Measurements from ENCODE around the gene KCNIP1. TPM values are rescaled to one million over a fixed set of nuclear protein-coding genes. Genes with fewer than 3 reads are reported as not detected.

The KCNIP1 gene
- total and polyA plus RNA-seq, 11 donors, result 0.52 to 1.3 (median 1.2) TPM; not detected in 8

DNA sequence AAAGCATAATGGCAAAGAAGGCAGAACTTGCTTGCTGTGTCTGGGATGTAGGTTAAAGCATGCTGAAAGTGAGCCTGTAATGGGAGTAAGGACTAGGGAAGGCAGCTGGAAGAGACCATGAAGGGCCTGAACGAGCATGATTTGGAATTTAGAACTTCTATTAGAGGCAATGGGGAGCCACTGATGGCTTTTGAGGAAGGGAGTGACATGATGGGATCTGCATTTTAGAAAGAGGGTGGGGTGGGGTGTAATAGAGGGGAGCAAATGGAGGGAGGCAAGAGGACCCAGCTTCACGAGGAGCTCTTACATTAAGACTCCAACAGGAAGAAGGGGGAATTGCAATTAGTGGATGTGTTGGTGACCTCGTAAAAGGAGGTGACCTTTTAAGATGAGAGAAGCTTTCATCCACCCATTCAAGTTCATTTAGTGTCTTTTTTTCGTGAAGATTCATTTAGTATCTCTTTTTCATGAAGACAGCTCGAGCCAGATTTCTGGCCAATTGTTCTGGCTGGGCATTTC lies 266.1 kb downstream of the KCNIP1 start:
- H3K4me3 ChIP-seq, result no peak overlapping the region
- H3K27ac ChIP-seq, result no peak overlapping the region
- intact Hi-C loops (cut with DNase I), result no loop called here
- H3K9me3 ChIP-seq, result no peaks in the 10 kb centered on the region
- H3K36me3 ChIP-seq, result no peaks in the 10 kb centered on the region
- TF ChIP-seq, protein P1, sequence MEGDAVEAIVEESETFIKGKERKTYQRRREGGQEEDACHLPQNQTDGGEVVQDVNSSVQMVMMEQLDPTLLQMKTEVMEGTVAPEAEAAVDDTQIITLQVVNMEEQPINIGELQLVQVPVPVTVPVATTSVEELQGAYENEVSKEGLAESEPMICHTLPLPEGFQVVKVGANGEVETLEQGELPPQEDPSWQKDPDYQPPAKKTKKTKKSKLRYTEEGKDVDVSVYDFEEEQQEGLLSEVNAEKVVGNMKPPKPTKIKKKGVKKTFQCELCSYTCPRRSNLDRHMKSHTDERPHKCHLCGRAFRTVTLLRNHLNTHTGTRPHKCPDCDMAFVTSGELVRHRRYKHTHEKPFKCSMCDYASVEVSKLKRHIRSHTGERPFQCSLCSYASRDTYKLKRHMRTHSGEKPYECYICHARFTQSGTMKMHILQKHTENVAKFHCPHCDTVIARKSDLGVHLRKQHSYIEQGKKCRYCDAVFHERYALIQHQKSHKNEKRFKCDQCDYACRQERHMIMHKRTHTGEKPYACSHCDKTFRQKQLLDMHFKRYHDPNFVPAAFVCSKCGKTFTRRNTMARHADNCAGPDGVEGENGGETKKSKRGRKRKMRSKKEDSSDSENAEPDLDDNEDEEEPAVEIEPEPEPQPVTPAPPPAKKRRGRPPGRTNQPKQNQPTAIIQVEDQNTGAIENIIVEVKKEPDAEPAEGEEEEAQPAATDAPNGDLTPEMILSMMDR (IDR thresholded peaks at IDR 0.05), result no peak
- TF ChIP-seq POLR2A (IDR thresholded peaks at IDR 0.05), result no peak
- DNase-seq (no peak), ATAC-seq (no peak)
- H3K27me3 ChIP-seq, result no peaks in the 10 kb centered on the region
- no peaks in the 10 kb centered on the region for H3K4me1 ChIP-seq
- 88 to 90% (median 89%) methylated on average over 5 of the region's 5 CpGs for WGBS, 4 donors

DNA sequence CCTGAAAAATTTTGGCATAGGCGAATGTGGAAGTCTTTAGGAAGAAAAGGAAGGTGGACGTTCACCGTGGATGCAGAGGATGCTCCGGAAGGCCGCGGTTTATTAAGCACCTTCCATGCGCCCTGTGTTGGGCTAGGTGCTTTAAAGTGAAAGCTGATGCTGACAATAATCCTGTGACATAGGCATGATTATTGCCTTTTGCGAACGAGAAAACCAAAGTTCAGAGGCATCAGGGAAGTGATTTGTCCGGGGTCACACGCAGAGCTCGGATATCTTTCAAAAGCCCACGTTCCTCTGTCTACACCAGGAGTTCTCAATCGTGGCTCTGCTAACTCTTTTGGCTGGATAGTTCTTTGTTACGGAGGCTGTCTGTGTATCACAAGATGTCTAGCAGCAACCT lies 267.7 kb downstream of the KCNIP1 start:
- TF ChIP-seq POLR2A (IDR thresholded peaks at IDR 0.05), result no peak
- TF ChIP-seq, protein P1 (IDR thresholded peaks at IDR 0.05), result no peak
- Histone ChIP-seq H3K4me3 (no peak overlapping the region), H3K36me3 (no peaks in the 10 kb centered on the region), H3K27me3 (no peaks in the 10 kb centered on the region), H3K9me3 (no peaks in the 10 kb centered on the region), H3K4me1 (no peaks in the 10 kb centered on the region), H3K27ac (no peak overlapping the region)
- ATAC-seq, result no peak
- intact Hi-C loops (cut with DNase I), result no loop called here
- DNase-seq, result no peak
- WGBS, 4 donors, result 91 to 96% (median 93%) methylated on average over 15 of the region's 15 CpGs

DNA sequence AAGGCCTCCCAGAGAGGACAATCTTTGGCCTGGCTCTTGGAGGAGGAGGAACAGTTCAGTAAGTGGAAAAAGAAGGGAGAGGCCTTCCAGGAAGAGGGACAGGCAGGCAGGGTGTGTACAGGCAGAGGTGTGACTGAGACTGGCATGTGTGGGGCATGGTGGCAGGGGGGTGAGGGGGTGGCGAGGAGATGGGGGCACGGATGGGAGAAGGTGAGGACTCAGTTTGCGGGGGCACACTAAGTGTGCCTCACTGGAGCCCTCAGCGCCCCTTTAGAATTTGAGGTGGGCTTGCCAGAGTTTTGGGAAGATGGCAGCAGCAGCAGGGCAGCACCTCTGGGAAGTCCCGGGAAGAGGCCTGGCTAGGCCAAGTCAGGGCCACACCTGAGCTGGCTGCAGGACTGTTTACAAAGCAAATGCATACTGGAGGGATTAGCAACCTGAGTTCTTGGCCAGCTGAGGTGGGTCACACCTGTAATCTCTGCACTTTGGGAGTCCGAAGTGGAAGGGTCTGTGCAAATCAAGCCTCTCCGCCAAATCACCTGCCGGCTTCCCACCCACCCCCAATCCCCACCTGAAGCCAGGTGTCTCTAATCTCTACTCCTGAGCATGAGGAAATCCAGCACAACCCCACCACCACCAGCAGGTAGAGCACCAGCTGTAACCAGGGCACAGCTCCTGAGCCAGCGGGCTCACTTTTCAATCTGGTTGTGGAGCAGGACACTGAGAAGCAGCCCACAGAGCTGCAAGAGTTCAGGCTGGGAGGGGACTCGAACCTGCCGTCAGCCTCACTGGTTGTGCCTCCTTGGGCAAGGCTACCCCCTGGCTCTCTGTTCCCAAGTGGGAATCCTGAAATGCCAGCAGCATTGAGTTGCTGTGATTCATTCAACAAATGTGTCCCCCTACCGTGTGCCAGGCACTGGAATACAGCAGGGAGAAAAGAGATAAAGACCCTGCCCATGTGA lies 269.5 kb downstream of the KCNIP1 start:
- no peaks in the 10 kb centered on the region for H3K4me1 ChIP-seq
- DNase-seq, result no peak

DNA sequence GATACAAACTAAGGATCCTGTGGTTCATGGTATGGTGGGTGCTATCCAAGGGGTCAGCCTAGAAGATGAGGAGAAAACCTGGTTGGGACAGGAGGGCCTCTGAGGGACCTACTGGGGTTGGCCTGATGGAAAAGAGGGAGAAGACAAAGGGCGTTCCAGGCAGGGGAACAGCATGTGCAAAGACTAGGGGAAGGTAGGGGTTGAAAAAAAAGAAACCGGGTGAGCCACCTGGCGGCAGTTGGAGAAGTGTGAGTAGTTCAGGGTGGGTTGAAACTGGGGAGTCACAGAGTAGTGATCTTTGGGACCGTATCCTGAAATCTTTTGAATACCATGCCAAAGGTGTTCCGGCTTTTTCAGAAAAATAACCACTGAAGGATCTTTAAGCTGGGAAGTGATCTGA lies 271.0 kb downstream of the KCNIP1 start:
- no peaks in the 10 kb centered on the region for H3K9me3 ChIP-seq
- no peak overlapping the region for H3K27ac ChIP-seq
- no peaks in the 10 kb centered on the region for H3K4me1 ChIP-seq
- H3K4me3 ChIP-seq, result no peak overlapping the region
- no peaks in the 10 kb centered on the region for H3K27me3 ChIP-seq
- intact Hi-C loops (cut with DNase I), result no loop called here
- no peaks in the 10 kb centered on the region for H3K36me3 ChIP-seq
- TF ChIP-seq, protein P1 (IDR thresholded peaks at IDR 0.05), result no peak
- TF ChIP-seq POLR2A (IDR thresholded peaks at IDR 0.05), result no peak
- WGBS, 4 donors, result 93 to 96% (median 95%) methylated on average over 5 of the region's 5 CpGs
- ATAC-seq, result no peak
- DNase-seq, result no peak

More for the DNA sequence above, 269.5 kb downstream of the KCNIP1 start:
- Histone ChIP-seq H3K9me3 (no peaks in the 10 kb centered on the region), H3K27me3 (no peaks in the 10 kb centered on the region), H3K4me3 (no peak overlapping the region), H3K27ac (no peak overlapping the region), H3K36me3 (no peaks in the 10 kb centered on the region)
- 85 to 92% (median 90%) methylated on average over 9 to 12 of the region's 12 CpGs for WGBS, 4 donors
- TF ChIP-seq, protein P1 (IDR thresholded peaks at IDR 0.05), result no peak
- TF ChIP-seq POLR2A (IDR thresholded peaks at IDR 0.05), result no peak
- intact Hi-C loops (cut with DNase I), result no loop called here
- ATAC-seq, result peak in 2 of 4 donors; percentile 24 to 39

Data from heart left ventricle (tissue), 16 donors.